ENCODE measurements around the gene GGA1. TPM values are rescaled to one million over a fixed set of nuclear protein-coding genes. Genes with fewer than 3 reads are reported as not detected.

Gene GGA1
- total and polyA plus RNA-seq, 9 of the 15 experiments (the other 6 are each of a cell fraction or from before 2014, with no cell fraction given): 1.5 to 69.5 (median 31.6) TPM

- no peak for TF ChIP-seq ZBTB5 (IDR thresholded peaks at IDR 0.05)
- TF ChIP-seq ESRRA (IDR thresholded peaks at IDR 0.05; ENCODE audit: borderline replicate concordance, low read depth): peak; percentile 81
- TF ChIP-seq CBFA2T3 (IDR thresholded peaks at IDR 0.05): 0 out of 2 replicates have a peak, but pooled peaks have one; percentile 8
- TF ChIP-seq RFX7 (CRISPR knock-in tag; IDR thresholded peaks at IDR 0.05): no peak
- no peak for TF ChIP-seq IRF1 (CRISPR knock-in tag; IDR thresholded peaks at IDR 0.05; ENCODE audit: borderline replicate concordance)
- TF ChIP-seq ATF2 (CRISPR knock-in tag; IDR thresholded peaks at IDR 0.05): no peak
- no peak for TF ChIP-seq PHF21A (IDR thresholded peaks at IDR 0.05; ENCODE audit: borderline replicate concordance, low read depth)
- no peak for TF ChIP-seq RBM14 (IDR thresholded peaks at IDR 0.05; ENCODE audit: borderline replicate concordance, insufficient read depth, low read depth, low read length)
- TF ChIP-seq PHB (CRISPR knock-in tag; IDR thresholded peaks at IDR 0.05): no peak
- no peak for TF ChIP-seq PBX2 (CRISPR knock-in tag; IDR thresholded peaks at IDR 0.05; ENCODE audit: low read depth)
- TF ChIP-seq PBX2 (tag; conservative IDR thresholded peaks at IDR 0.05; ENCODE audit: low read depth): no peak
- TF ChIP-seq THAP7 (CRISPR knock-in tag; IDR thresholded peaks at IDR 0.05): no peak
- TF ChIP-seq ARID4B (CRISPR knock-in tag; IDR thresholded peaks at IDR 0.05): no peak; the same call in none of the 2 replicates
Measured at GRCh38 chr22:37561212-37562048, 47.2 kb upstream of the GGA1 start (continued).

Data from K562 (cell line).